Activated naive CD4-positive, alpha-beta T cell treated with anti-CD3 and anti-CD28 coated beads, Interleukin-2, amount 50 U/mL, for 72 hours (primary cell): ENCODE results near the gene MYBPC2. TPM values are rescaled to one million over a fixed set of nuclear protein-coding genes. Genes with fewer than 3 reads are reported as not detected.

Experiments
- ATAC-seq, 2 donors: fragments of 150-1000 bp; cut with Tn5 transposase; 2 replicates each; pipeline ENCODE4 v1.10.0; 2021; ENCODE audit warnings: mild to moderate bottlenecking in 2 of 2, moderate library complexity in 2 of 2
- DNase-seq, 2 donors: peaks; one replicate each; pipeline ENCODE4 v3.0.0; 2021 to 2022; ENCODE audit warnings: low spot score in 2 of 2
- H3K27ac Mint-ChIP-seq, 2 donors: one replicate each; pipeline ENCODE4 v1.8.0; 2022; ENCODE audit warnings: mild to moderate bottlenecking in 2 of 2, mixed read lengths in 2 of 2
- H3K36me3 Mint-ChIP-seq, 2 donors: one replicate each; pipeline ENCODE4 v1.8.0; 2022; ENCODE audit warnings: mixed read lengths in 2 of 2
- H3K9me3 Mint-ChIP-seq, 2 donors: one replicate each; pipeline ENCODE4 v1.8.0; 2022; ENCODE audit warnings: mixed read lengths in 2 of 2
- total RNA-seq, 2 donors: library from RNA; stranded (reverse); gene quantifications; one replicate each; pipeline ENCODE4 v1.2.3, GENCODE V29; 2022

MYBPC2 gene
- total RNA-seq, 2 donors from 2014 or later, result 0.91 to 1.9 TPM

- H3K27ac Mint-ChIP-seq, result peak overlapping the region in 1 of 2 donors; percentile 6
- peak in 1 of 2 donors; percentile 16 for ATAC-seq
These were observed 13.1 kb upstream of the MYBPC2 start for GRCh38 chr19:50419580-50420035.

DNA sequence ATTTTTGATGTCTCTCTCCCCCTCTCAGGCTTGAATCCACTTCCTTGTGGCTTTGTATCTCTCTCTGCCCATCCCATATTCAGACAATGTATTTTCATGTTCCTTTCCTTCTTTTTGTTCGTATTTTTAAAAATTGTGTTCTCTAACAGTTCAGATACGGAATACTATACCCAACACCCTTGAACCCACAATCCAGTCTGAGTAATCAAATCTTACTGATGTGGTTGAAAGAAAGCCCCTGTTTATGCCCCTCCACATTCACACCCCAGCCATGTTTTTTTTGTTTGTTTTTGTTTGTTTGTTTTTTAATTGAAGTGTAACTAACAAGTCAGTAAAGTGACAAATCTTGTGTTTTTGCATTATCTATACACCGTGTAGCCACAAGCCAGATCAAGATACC, 12.6 kb upstream of the MYBPC2 start:
- DNase-seq, result no peak
- Mint-ChIP-seq H3K9me3 (peaks cover 0 to 3% of the 10 kb centered on the region in 2 donors), H3K27ac (peak overlapping the region; percentile 6 to 63), H3K36me3 (peaks cover 11 to 12% of the 10 kb centered on the region in 2 donors)
- ATAC-seq, result no peak

More at GRCh38 chr19:50419580-50420035, 13.1 kb upstream of the MYBPC2 start:
- H3K36me3 Mint-ChIP-seq, result peaks cover 12 to 13% of the 10 kb centered on the region in 2 donors
- peaks cover 0 to 3% of the 10 kb centered on the region in 2 donors for H3K9me3 Mint-ChIP-seq
- no peak for DNase-seq

DNA sequence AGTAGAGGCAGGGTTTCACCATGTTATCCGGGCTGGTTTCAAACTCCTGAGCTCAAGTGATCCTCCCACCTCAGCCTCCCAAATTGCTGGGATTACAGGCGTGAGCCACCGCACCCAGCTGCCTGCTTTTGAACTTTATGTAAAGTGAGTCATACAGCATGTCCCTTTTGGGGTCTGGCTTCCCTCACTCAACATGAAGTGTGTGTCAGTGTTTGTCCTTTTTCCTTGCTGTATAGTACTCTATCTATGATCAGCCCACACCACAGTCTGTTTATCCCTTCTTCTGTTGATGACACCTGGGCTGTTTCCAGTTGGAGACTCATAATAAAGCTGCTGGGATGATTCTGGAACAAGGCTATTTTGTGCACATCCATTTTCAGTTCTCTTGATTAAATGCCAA, 11.9 kb upstream of the MYBPC2 start:
- H3K36me3 Mint-ChIP-seq, result peaks cover 11 to 12% of the 10 kb centered on the region in 2 donors
- DNase-seq, result no peak
- peaks cover 0 to 3% of the 10 kb centered on the region in 2 donors for H3K9me3 Mint-ChIP-seq
- H3K27ac Mint-ChIP-seq, result peak overlapping the region in 1 of 2 donors; percentile 85
- ATAC-seq, result no peak

GRCh38 chr19:50422397-50423278, 10.1 kb upstream of the MYBPC2 start:
- no peak for ATAC-seq
- Mint-ChIP-seq H3K36me3 (peaks cover 11 to 12% of the 10 kb centered on the region in 2 donors), H3K9me3 (peaks cover 0 to 3% of the 10 kb centered on the region in 2 donors), H3K27ac (peak overlapping the region in 1 of 2 donors; percentile 73)
- no peak for DNase-seq

GRCh38 chr19:50423279-50424113, 9.2 kb upstream of the MYBPC2 start:
- H3K27ac Mint-ChIP-seq, result peak overlapping the region in 1 of 2 donors; percentile 27
- ATAC-seq (no peak), DNase-seq (no peak)
- H3K9me3 Mint-ChIP-seq, result peaks cover 0 to 3% of the 10 kb centered on the region in 2 donors
- H3K36me3 Mint-ChIP-seq, result peaks cover 11 to 12% of the 10 kb centered on the region in 2 donors

- Mint-ChIP-seq H3K27ac (no peak overlapping the region), H3K36me3 (peaks cover 4 to 5% of the 10 kb centered on the region in 2 donors), H3K9me3 (peaks cover 0 to 3% of the 10 kb centered on the region in 2 donors)
- no peak for ATAC-seq
- DNase-seq, result no peak
These were observed 7.1 kb upstream of the MYBPC2 start for GRCh38 chr19:50425581-50425980.

GRCh38 chr19:50427318-50427925, 5.3 kb upstream of the MYBPC2 start:
- no peaks in the 10 kb centered on the region for H3K36me3 Mint-ChIP-seq
- no peak for ATAC-seq
- H3K9me3 Mint-ChIP-seq, result no peaks in the 10 kb centered on the region
- H3K27ac Mint-ChIP-seq, result no peak overlapping the region
- DNase-seq, result no peak

- ATAC-seq, result peak in 1 of 2 donors; percentile 13
These were observed 4.7 kb upstream of the MYBPC2 start for GRCh38 chr19:50427997-50428425.

GRCh38 chr19:50428772-50429463, 3.8 kb upstream of the MYBPC2 start:
- peak overlapping the region in 1 of 2 donors; percentile 9 for H3K27ac Mint-ChIP-seq
- no peaks in the 10 kb centered on the region for H3K36me3 Mint-ChIP-seq
- H3K9me3 Mint-ChIP-seq, result no peaks in the 10 kb centered on the region
- DNase-seq (no peak), ATAC-seq (no peak)

More at GRCh38 chr19:50427997-50428425, 4.7 kb upstream of the MYBPC2 start:
- Mint-ChIP-seq H3K9me3 (no peaks in the 10 kb centered on the region), H3K27ac (no peak overlapping the region), H3K36me3 (no peaks in the 10 kb centered on the region)
- no peak for DNase-seq

DNA sequence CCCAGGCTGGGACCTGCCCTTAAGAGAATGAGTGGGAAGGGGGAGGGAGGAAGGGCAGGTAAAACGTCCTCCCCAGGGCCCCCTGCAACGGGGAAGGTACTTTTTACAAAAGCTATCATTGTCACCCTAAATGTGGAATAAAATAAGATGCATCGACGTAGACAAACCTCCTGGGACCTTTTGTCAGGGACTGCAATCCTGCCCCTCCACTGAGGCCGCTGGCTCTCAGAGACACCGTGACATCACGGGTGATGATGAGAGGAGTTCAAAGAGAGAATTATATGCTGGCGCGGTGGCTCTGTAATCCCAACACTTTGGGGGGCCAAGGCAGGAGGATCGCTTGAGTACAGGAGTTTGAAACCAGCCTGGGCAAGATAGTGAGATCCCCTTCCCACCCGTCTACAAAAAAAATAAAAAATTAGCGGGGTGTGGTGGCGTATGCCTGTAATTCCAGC, 1.8 kb upstream of the MYBPC2 start:
- Mint-ChIP-seq H3K9me3 (no peaks in the 10 kb centered on the region), H3K27ac (peak overlapping the region; percentile 29 to 82), H3K36me3 (no peaks in the 10 kb centered on the region)
- ATAC-seq (no peak), DNase-seq (no peak)

DNA sequence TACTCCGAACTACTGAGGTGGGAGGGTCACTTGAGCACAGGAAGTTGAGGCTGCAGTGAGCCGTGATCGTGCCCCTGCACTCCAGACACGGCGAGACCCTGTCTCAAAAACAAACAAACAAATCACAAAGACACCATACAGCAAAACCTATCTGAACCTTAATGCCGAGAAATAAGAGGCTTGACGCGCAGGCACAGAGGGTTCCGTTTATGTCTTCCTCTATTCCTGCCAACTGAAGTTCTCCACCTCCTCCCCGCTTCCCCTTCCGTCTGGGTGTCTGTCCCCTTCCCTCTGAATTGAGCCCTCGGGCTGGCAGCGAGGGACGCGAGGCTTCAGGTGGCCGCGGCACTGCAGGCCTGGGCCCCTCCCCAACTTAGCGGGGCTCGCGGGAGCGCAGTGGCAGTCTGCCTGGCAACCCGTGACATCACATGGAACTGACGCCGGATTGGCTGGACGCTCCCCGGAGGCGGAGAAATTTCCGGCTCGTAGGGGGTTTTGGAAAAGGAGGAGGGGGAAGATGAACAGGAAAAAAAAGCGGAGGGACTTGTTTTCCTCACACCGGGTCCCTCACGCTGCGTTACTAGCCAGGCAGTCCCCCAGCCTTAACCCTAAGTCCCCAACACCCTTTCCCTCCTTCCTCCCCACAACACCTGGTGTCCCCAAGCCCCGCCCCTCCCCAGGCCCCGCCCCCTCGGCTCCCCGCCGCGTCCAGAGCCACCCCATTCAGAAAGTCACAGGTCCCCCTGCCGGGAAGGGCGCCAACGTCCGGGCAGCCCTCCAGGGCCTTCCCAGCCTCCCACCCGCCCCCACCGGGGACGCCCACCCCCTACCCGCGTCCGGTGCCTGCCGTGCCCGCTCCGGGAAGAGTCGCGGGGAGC, 1.1 kb upstream of the MYBPC2 start:
- peak overlapping the region; percentile 82 to 94 for H3K27ac Mint-ChIP-seq
- DNase-seq (peak; percentile 90 to 97), ATAC-seq (peak; percentile 97 to 98)
- no peaks in the 10 kb centered on the region for H3K9me3 Mint-ChIP-seq
- H3K36me3 Mint-ChIP-seq, result no peaks in the 10 kb centered on the region

DNA sequence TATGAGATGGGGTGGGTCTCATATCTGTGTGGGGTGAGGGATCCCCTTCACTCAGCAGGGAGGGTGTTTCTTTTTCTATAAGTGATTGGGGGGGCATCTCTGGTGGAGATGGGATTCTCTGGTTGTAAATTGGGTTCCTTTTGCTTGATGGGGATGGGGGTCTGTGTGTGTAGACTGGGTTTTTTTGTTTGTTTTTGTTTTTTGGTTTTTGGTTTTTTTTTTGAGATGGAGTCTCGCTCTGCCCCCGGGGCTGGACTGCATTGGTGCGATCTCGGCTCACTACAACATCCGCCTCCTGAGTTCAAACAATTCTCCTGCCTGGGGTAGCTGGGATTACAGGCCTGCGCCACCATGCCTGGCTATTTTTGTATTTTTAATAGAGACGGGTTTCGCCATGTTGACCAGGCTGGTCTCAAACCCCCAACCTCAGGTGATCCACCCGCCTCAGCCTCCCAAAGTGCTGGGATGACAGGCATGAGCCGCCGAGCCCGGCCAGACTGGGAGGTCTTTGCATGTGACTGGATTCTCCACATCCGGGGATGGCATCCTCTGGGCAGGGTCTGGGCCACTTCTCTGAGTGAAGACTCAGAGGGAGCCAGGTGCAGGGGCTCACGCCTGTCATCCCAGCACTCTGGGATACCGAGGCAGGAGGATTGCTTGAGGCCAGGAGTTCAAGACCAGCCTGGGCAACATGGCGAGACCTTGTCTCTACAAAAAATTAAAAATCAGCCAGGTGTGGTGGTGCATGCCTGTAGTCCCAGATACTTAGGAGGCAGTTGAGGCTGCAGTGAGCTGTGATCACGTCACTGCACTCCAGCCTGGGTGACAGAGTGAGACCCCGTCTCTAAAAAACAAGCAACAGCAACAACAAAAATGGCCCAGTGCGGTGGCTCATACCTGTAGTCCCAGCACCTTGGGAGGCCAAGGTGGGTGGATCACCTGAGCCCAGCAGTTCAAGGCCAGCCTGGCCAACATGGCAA, 799 bp downstream of the MYBPC2 start:
- Mint-ChIP-seq H3K27ac (peak overlapping the region in 1 of 2 donors; percentile 82), H3K36me3 (no peaks in the 10 kb centered on the region), H3K9me3 (no peaks in the 10 kb centered on the region)
- ATAC-seq (no peak), DNase-seq (no peak)

GRCh38 chr19:50434525-50434924, 1.8 kb downstream of the MYBPC2 start:
- no peak for DNase-seq
- no peak for ATAC-seq
- Mint-ChIP-seq H3K27ac (no peak overlapping the region), H3K9me3 (no peaks in the 10 kb centered on the region), H3K36me3 (no peaks in the 10 kb centered on the region)

GRCh38 chr19:50435221-50435620, 2.5 kb downstream of the MYBPC2 start:
- DNase-seq (no peak), ATAC-seq (no peak)
- no peaks in the 10 kb centered on the region for H3K36me3 Mint-ChIP-seq
- H3K27ac Mint-ChIP-seq, result no peak overlapping the region
- no peaks in the 10 kb centered on the region for H3K9me3 Mint-ChIP-seq
